HEK293 (cell line): ENCODE measurements around the gene PRMT5.

ENCODE experiments used
- BCL11A ChIP-seq: fragments of 450-650 bp; formaldehyde crosslinking; IDR thresholded peaks from 2 replicates; pipeline ENCODE4 v1.5.1; 2016; ENCODE audit warnings: low read depth, missing biosample characterization, missing genetic modification characterization
- INSM2 ChIP-seq: fragments of 450-650 bp; formaldehyde crosslinking; IDR thresholded peaks from 2 replicates; pipeline ENCODE4 v1.5.1; 2016; ENCODE audit warnings: missing biosample characterization, missing genetic modification characterization
- KLF9 ChIP-seq: fragments of 450-650 bp; formaldehyde crosslinking; IDR thresholded peaks from 2 replicates; pipeline ENCODE4 v1.5.1; 2016; ENCODE audit warnings: missing biosample characterization, missing genetic modification characterization, low read depth
- PRDM6 ChIP-seq: fragments of 450-650 bp; formaldehyde crosslinking; IDR thresholded peaks from 2 replicates; pipeline ENCODE4 v1.5.1; 2017; ENCODE audit warnings: missing biosample characterization, missing genetic modification characterization
- ZBTB11 ChIP-seq: fragments of 450-650 bp; formaldehyde crosslinking; conservative IDR thresholded peaks from 2 replicates; pipeline ENCODE4 v1.5.1; 2016; ENCODE audit warnings: low read depth, missing biosample characterization, missing genetic modification characterization
- ZBTB26 ChIP-seq: fragments of 450-650 bp; formaldehyde crosslinking; optimal IDR thresholded peaks from 2 replicates; pipeline ENCODE3; 2016; ENCODE audit warnings: missing biosample characterization, mild to moderate bottlenecking, missing genetic modification characterization
- ZNF391 ChIP-seq: fragments of 450-650 bp; formaldehyde crosslinking; IDR thresholded peaks from 2 replicates; pipeline ENCODE4 v1.5.1; 2016; ENCODE audit warnings: low read depth, missing biosample characterization, missing genetic modification characterization, borderline replicate concordance
- ZNF416 ChIP-seq: fragments of 450-650 bp; formaldehyde crosslinking; IDR thresholded peaks from 2 replicates; pipeline ENCODE4 v1.5.1; 2016; ENCODE audit warnings: missing biosample characterization, missing genetic modification characterization
- ZNF501 ChIP-seq: fragments of 450-650 bp; formaldehyde crosslinking; IDR thresholded peaks from 2 replicates; pipeline ENCODE4 v1.5.1; 2016; ENCODE audit warnings: missing biosample characterization, missing genetic modification characterization
- ZNF521 ChIP-seq: fragments of 450-650 bp; formaldehyde crosslinking; IDR thresholded peaks from 2 replicates; pipeline ENCODE4 v1.5.1; 2017; ENCODE audit warnings: missing biosample characterization, mild to moderate bottlenecking, missing genetic modification characterization
- ZNF529 ChIP-seq: fragments of 450-650 bp; formaldehyde crosslinking; IDR thresholded peaks from 2 replicates; pipeline ENCODE4 v1.5.1; 2017; ENCODE audit warnings: missing genetic modification characterization, missing biosample characterization; ENCODE audit not compliant: insufficient replicate concordance
- ZNF596 ChIP-seq: fragments of 450-650 bp; IDR thresholded peaks from 2 replicates; pipeline ENCODE4 v1.5.0; 2018; ENCODE audit warnings: missing biosample characterization, mild to moderate bottlenecking, missing genetic modification characterization, moderate library complexity
- ZNF626 ChIP-seq: fragments of 450-650 bp; sonication (Bioruptor Pico); formaldehyde crosslinking; IDR thresholded peaks from 2 replicates; pipeline ENCODE4 v1.5.1; 2018; ENCODE audit warnings: missing biosample characterization, missing genetic modification characterization, inconsistent platforms
- ZNF660 ChIP-seq: fragments of 450-650 bp; IDR thresholded peaks from 2 replicates; pipeline ENCODE4 v1.5.1; 2018; ENCODE audit warnings: missing biosample characterization, mild to moderate bottlenecking, missing genetic modification characterization
- ZNF664 ChIP-seq: fragments of 450-650 bp; formaldehyde crosslinking; IDR thresholded peaks from 2 replicates; pipeline ENCODE4 v1.5.1; 2016; ENCODE audit warnings: missing biosample characterization, missing genetic modification characterization
- ZNF785 ChIP-seq: fragments of 450-650 bp; formaldehyde crosslinking; IDR thresholded peaks from 2 replicates; pipeline ENCODE4 v1.5.1; 2016; ENCODE audit warnings: missing biosample characterization, missing genetic modification characterization
- ZSCAN23 ChIP-seq: fragments of 450-650 bp; formaldehyde crosslinking; IDR thresholded peaks from 2 replicates; pipeline ENCODE4 v1.5.1; 2016; ENCODE audit warnings: missing biosample characterization, missing genetic modification characterization
- TF ChIP-seq, protein P1 (sequence below): fragments of 450-650 bp; formaldehyde crosslinking; IDR thresholded peaks from 2 replicates; pipeline ENCODE4 v1.5.1; 2016; ENCODE audit warnings: missing biosample characterization, missing genetic modification characterization, borderline replicate concordance
- TF ChIP-seq, protein P2 (sequence below): fragments of 450-650 bp; formaldehyde crosslinking; IDR thresholded peaks from 2 replicates; pipeline ENCODE4 v1.5.1; 2017; ENCODE audit warnings: missing biosample characterization, missing genetic modification characterization

The PRMT5 gene

DNA sequence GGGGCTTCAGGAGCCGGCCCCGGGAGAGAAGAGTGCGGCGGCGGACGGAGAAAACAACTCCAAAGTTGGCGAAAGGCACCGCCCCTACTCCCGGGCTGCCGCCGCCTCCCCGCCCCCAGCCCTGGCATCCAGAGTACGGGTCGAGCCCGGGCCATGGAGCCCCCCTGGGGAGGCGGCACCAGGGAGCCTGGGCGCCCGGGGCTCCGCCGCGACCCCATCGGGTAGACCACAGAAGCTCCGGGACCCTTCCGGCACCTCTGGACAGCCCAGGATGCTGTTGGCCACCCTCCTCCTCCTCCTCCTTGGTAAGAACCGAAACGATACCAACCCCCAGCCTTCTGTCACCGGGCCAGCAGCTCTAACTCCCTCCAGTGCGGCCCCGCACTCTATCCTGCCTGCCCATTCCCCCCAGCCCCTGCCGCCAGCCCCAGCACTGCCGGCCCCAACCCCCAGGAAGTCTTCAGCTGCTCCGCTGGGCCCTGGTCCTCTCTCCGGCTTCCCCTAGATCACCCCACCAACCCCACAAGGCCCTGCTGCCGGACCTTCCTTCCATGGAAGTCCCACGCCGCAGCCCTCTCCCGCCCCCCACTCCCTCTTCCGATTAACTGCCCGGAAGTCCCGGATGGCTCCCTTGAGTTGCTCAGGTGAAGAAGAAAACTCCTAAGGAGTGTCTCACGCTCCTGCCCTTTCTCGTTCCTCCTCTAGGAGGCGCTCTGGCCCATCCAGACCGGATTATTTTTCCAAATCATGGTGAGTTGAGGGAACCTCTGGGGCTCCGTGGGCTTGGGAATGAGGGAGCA is 56.9 kb downstream of the PRMT5 start (continued):
- TF ChIP-seq, protein P1, sequence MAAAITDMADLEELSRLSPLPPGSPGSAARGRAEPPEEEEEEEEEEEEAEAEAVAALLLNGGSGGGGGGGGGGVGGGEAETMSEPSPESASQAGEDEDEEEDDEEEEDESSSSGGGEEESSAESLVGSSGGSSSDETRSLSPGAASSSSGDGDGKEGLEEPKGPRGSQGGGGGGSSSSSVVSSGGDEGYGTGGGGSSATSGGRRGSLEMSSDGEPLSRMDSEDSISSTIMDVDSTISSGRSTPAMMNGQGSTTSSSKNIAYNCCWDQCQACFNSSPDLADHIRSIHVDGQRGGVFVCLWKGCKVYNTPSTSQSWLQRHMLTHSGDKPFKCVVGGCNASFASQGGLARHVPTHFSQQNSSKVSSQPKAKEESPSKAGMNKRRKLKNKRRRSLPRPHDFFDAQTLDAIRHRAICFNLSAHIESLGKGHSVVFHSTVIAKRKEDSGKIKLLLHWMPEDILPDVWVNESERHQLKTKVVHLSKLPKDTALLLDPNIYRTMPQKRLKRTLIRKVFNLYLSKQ (tag by site-specific recombination): no peak
- no peak for TF ChIP-seq ZNF785 (tag by site-specific recombination)
- peak; percentile 41 for TF ChIP-seq ZBTB26 (tag by site-specific recombination)
- TF ChIP-seq ZNF521: no peak
- no peak; the same call in 1 of the 2 replicates for TF ChIP-seq BCL11A (tag by site-specific recombination)
- TF ChIP-seq ZNF501: no peak
- TF ChIP-seq ZNF529 (tag by site-specific recombination): no peak
- peak; percentile 60 for TF ChIP-seq ZBTB11 (tag by site-specific recombination)
- no peak for TF ChIP-seq ZNF416
- no peak for TF ChIP-seq ZNF626 (tag by site-specific recombination)
- no peak for TF ChIP-seq ZNF596 (tag by site-specific recombination)
- TF ChIP-seq ZNF391 (tag by site-specific recombination): no peak
- no peak for TF ChIP-seq ZNF664 (tag by site-specific recombination)
- no peak for TF ChIP-seq KLF9 (tag by site-specific recombination)
- no peak for TF ChIP-seq PRDM6
- TF ChIP-seq, protein P2, sequence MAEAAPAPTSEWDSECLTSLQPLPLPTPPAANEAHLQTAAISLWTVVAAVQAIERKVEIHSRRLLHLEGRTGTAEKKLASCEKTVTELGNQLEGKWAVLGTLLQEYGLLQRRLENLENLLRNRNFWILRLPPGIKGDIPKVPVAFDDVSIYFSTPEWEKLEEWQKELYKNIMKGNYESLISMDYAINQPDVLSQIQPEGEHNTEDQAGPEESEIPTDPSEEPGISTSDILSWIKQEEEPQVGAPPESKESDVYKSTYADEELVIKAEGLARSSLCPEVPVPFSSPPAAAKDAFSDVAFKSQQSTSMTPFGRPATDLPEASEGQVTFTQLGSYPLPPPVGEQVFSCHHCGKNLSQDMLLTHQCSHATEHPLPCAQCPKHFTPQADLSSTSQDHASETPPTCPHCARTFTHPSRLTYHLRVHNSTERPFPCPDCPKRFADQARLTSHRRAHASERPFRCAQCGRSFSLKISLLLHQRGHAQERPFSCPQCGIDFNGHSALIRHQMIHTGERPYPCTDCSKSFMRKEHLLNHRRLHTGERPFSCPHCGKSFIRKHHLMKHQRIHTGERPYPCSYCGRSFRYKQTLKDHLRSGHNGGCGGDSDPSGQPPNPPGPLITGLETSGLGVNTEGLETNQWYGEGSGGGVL (tag by site-specific recombination): peak; percentile 53
- TF ChIP-seq INSM2 (tag by site-specific recombination): 0 out of 2 replicates have a peak, but pooled peaks have one; percentile 45
- TF ChIP-seq ZNF660: no peak
- TF ChIP-seq ZSCAN23 (tag by site-specific recombination): no peak
